ENCODE measurements around the gene CFAP70.
"Not testable (repeated sequence)": the region's sequence is repeated elsewhere in the genome, so short reads cannot be mapped to it uniquely, and the experiment has no call there.

Gene CFAP70

GRCh38 chr10:73338801-73339368 is 19.8 kb downstream of the CFAP70 start:
- DNase-seq = no peak

- no peak for DNase-seq
Measured at GRCh38 chr10:73333202-73333601, 25.5 kb downstream of the CFAP70 start.

- DNase-seq = no peak
Measured at GRCh38 chr10:73332379-73332778, 26.3 kb downstream of the CFAP70 start.

GRCh38 chr10:73328523-73328922 is 30.1 kb downstream of the CFAP70 start:
- not testable (repeated sequence) for DNase-seq

GRCh38 chr10:73325290-73325689 is 33.4 kb downstream of the CFAP70 start:
- not testable (repeated sequence) for DNase-seq

GRCh38 chr10:73323582-73323981 is 35.1 kb downstream of the CFAP70 start:
- DNase-seq = not testable (repeated sequence)

GRCh38 chr10:73310475-73310874 is 48.2 kb downstream of the CFAP70 start:
- no peak for DNase-seq

- DNase-seq = no peak
Measured at GRCh38 chr10:73307203-73307800, 51.4 kb downstream of the CFAP70 start.

- no peak for DNase-seq
Measured at GRCh38 chr10:73306171-73306708, 52.4 kb downstream of the CFAP70 start.

- DNase-seq = no peak
Measured at GRCh38 chr10:73296946-73297345, 61.7 kb downstream of the CFAP70 start.

- no peak for DNase-seq
Measured at GRCh38 chr10:73293461-73293860, 65.2 kb downstream of the CFAP70 start.

GRCh38 chr10:73289958-73290357 is 68.7 kb downstream of the CFAP70 start:
- no peak for DNase-seq

- DNase-seq = peak; percentile 84
Measured at GRCh38 chr10:73287441-73287840, 71.2 kb downstream of the CFAP70 start.

GRCh38 chr10:73281097-73281496 is 77.6 kb downstream of the CFAP70 start:
- no peak for DNase-seq

GRCh38 chr10:73264423-73264822 is 94.2 kb downstream of the CFAP70 start:
- DNase-seq = no peak

- DNase-seq = peak; percentile 11
Measured at GRCh38 chr10:73263693-73264347, 94.8 kb downstream of the CFAP70 start.

GRCh38 chr10:73262880-73263555 is 95.6 kb downstream of the CFAP70 start:
- DNase-seq = no peak

- peak; percentile 54 for DNase-seq
Measured at GRCh38 chr10:73262105-73262730, 96.4 kb downstream of the CFAP70 start.

- DNase-seq = no peak
Measured at GRCh38 chr10:73261362-73261995, 97.2 kb downstream of the CFAP70 start.

- DNase-seq = not testable (repeated sequence)
Measured at GRCh38 chr10:73258612-73259011, 100.1 kb downstream of the CFAP70 start.

GRCh38 chr10:73253225-73253555 is 105.5 kb downstream of the CFAP70 start:
- no peak for DNase-seq

GRCh38 chr10:73252445-73253224 is 106.0 kb downstream of the CFAP70 start, which contains the start of gene MRPS16:
MRPS16 (minus strand) TSS chr10:73252644; CDS start chr10:73252482, 162 bp downstream.
- peak; percentile 96 for DNase-seq
